ENCODE results near the gene CD200. TPM values are rescaled to one million over a fixed set of nuclear protein-coding genes. Genes with fewer than 3 reads are reported as not detected.
A peak's percentile ranks its signal among the peaks of the same experiment; 100 is the strongest.

CD200 gene
- total and polyA plus RNA-seq, 8 donors = 6.6 to 58.0 (median 50.2) TPM

DNA sequence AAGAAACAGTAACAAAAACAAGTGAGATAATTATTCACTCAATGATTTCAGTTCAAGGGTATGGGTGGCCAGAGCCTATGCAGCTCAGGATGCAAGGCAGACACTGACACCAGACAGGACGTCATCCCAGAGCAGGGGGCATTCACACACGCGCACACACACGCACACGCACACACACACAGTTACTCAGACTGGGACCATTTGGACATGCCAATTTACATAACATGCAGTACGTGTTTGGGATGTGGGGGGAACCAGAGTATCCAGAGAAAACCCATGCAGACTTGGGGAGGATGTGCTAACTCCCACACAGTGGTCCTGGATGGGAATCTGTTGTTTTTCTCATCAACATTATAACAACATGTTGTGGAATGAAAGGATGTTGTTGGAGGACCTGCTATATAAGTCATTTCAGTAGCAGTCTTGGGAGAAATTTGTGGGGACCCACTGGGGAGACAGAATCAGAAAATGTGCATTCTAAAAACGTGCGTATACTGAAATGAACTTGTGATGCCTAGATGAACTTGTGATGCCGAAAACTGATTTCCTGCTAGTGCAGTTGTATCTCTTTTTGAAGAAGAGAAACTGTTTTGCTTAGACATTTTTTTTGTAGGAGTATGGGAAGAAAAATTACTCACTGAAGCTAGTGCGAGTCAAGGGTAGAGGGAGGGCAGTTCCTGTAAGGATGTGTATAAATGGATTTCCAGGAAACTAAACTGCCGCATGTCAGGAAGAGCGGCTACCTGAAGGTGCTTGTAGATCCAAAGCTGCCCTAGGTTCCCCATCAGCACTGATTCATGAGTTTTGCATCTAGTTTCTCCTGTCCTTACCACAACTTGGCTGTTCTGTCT is 25.2 kb downstream of the CD200 start:
- DNase-seq (no peak), ATAC-seq (peak; percentile 35)
- TF ChIP-seq, protein P1, sequence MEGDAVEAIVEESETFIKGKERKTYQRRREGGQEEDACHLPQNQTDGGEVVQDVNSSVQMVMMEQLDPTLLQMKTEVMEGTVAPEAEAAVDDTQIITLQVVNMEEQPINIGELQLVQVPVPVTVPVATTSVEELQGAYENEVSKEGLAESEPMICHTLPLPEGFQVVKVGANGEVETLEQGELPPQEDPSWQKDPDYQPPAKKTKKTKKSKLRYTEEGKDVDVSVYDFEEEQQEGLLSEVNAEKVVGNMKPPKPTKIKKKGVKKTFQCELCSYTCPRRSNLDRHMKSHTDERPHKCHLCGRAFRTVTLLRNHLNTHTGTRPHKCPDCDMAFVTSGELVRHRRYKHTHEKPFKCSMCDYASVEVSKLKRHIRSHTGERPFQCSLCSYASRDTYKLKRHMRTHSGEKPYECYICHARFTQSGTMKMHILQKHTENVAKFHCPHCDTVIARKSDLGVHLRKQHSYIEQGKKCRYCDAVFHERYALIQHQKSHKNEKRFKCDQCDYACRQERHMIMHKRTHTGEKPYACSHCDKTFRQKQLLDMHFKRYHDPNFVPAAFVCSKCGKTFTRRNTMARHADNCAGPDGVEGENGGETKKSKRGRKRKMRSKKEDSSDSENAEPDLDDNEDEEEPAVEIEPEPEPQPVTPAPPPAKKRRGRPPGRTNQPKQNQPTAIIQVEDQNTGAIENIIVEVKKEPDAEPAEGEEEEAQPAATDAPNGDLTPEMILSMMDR (IDR thresholded peaks at IDR 0.05) = no peak
- intact Hi-C loops (cut with DNase I) = no loop called here
- H3K4me1 ChIP-seq = peaks cover 0 to 12% of the 10 kb centered on the region in 2 donors
- peak overlapping the region in 1 of 2 donors; percentile 42 for H3K27ac ChIP-seq
- no peaks in the 10 kb centered on the region for H3K9me3 ChIP-seq
- H3K36me3 ChIP-seq = no peaks in the 10 kb centered on the region
- no peaks in the 10 kb centered on the region for H3K27me3 ChIP-seq
- no peak overlapping the region for H3K4me3 ChIP-seq

DNA sequence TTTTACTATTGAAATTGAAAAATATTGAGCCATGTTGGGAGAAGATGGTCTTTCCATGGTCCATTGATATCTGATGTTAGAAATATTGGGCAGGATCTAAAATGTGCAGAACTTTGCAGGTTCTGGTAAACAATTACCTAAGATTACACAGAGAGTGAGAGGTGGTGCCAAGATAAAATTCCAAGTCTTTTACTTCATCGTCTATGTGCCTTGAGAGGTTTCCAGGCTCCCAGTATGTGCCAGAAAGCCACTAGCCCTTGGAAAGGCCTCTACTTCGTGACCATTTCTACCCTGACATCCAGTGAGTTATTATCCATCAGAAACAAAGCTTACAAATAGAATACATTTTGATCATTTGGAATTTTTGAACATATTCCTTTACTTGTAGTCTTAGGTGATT is 27.6 kb downstream of the CD200 start:
- DNase-seq (no peak), ATAC-seq (peak; percentile 87)
- Histone ChIP-seq H3K4me1 (peaks cover 0 to 12% of the 10 kb centered on the region in 2 donors), H3K9me3 (no peaks in the 10 kb centered on the region), H3K27me3 (no peaks in the 10 kb centered on the region), H3K27ac (peak overlapping the region in 1 of 2 donors; percentile 54), H3K4me3 (no peak overlapping the region), H3K36me3 (no peaks in the 10 kb centered on the region)
- TF ChIP-seq, protein P1 (IDR thresholded peaks at IDR 0.05) = no peak
- intact Hi-C loops (cut with DNase I) = no loop called here

DNA sequence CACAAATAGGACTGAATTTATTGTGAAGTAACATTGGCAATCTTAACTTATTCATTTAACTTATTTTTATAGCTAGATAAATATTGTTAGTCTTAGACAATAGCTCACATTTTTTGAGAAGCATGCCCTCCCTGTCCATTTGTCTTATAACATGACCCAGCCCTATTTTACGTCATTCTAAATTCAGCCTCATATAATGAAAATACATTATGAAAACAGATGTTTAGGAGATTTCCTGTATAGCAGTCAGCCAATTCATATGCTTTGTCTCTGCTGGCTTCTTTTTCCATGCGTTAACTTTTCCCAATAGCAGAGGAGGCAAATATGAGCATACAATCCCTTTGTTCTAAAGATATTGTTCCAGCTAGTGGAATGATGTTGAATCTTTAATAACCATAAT is 29.3 kb downstream of the CD200 start:
- ATAC-seq = no peak
- Histone ChIP-seq H3K4me3 (no peak overlapping the region), H3K27ac (no peak overlapping the region), H3K4me1 (peaks cover 0 to 12% of the 10 kb centered on the region in 2 donors), H3K27me3 (no peaks in the 10 kb centered on the region), H3K36me3 (no peaks in the 10 kb centered on the region), H3K9me3 (no peaks in the 10 kb centered on the region)
- TF ChIP-seq, protein P1 (IDR thresholded peaks at IDR 0.05) = no peak
- DNase-seq = peak in 2 of 4 donors; percentile 18 to 32
- intact Hi-C loops (cut with DNase I) = no loop called here

DNA sequence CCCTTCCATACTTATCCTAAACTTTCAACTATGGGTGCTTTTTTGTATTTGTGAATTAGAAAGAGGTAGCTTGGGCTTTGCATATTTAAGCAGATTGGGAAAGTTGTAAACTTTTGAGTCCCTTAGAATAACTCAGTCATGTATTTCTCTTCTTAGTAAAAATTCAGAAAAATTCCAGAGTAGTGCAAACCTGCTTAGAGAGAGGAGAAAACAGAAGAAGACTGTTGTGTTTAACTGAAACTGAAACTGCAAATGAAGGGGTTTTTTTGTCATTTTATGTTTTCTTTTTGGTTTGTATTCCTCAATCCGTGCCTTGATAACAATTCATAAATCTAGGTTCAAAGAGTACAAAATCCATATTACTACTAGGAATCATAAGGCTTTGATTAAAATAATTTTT is 31.3 kb downstream of the CD200 start:
- no peak for ATAC-seq
- no peak overlapping the region for H3K4me3 ChIP-seq
- no peak for DNase-seq
- no peaks in the 10 kb centered on the region for H3K4me1 ChIP-seq
- intact Hi-C loops (cut with DNase I) = no loop called here
- no peak overlapping the region for H3K27ac ChIP-seq
- no peaks in the 10 kb centered on the region for H3K27me3 ChIP-seq
- TF ChIP-seq, protein P1 (IDR thresholded peaks at IDR 0.05) = no peak
- H3K9me3 ChIP-seq = no peaks in the 10 kb centered on the region
- no peaks in the 10 kb centered on the region for H3K36me3 ChIP-seq

DNA sequence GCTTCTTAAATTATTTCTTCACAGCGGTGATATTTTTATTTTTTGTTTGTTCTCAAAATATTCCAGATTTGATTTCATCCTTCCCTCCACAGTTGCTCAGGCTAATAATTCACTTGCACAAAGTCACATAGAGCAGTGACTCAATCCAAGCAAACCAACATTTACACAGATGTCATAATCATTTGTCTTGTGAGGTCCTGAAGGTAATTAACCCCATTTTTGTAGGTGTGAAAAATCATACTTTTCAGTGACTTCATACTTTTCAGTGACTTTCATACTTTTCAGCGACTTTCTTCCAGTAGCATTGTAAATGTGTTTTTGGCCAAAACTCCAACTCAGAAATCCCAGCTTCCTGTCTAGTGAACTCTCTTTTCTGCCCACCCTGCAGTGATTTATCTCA is 32.1 kb downstream of the CD200 start:
- ATAC-seq (no peak), DNase-seq (no peak)
- no peak overlapping the region for H3K27ac ChIP-seq
- no peaks in the 10 kb centered on the region for H3K36me3 ChIP-seq
- intact Hi-C loops (cut with DNase I) = no loop called here
- TF ChIP-seq, protein P1 (IDR thresholded peaks at IDR 0.05) = no peak
- H3K9me3 ChIP-seq = no peaks in the 10 kb centered on the region
- no peaks in the 10 kb centered on the region for H3K27me3 ChIP-seq
- H3K4me1 ChIP-seq = no peaks in the 10 kb centered on the region
- H3K4me3 ChIP-seq = no peak overlapping the region
